HG03457 (cell line): ENCODE data around the gene MYO3B.
"Not testable (repeated sequence)": the region's sequence is repeated elsewhere in the genome, so short reads cannot be mapped to it uniquely, and the experiment has no call there.

Experiments
- ATAC-seq: cut with Tn5 transposase; IDR thresholded peaks from one replicate; pipeline ENCODE4 v1.9.1; 2021; ENCODE audit warnings: moderate number of reproducible peaks; ENCODE audit not compliant: unreplicated experiment

MYO3B gene

GRCh38 chr2:170660409-170660808 is 482.5 kb downstream of the MYO3B start:
- ATAC-seq, result no peak

- ATAC-seq, result no peak
These were observed 487.8 kb downstream of the MYO3B start for GRCh38 chr2:170665743-170666142.

- no peak for ATAC-seq
These were observed 492.0 kb downstream of the MYO3B start for GRCh38 chr2:170669909-170670308.

- ATAC-seq, result no peak
These were observed 492.7 kb downstream of the MYO3B start for GRCh38 chr2:170670651-170671050.

- ATAC-seq, result no peak
These were observed 493.1 kb downstream of the MYO3B start for GRCh38 chr2:170671079-170671478.

DNA sequence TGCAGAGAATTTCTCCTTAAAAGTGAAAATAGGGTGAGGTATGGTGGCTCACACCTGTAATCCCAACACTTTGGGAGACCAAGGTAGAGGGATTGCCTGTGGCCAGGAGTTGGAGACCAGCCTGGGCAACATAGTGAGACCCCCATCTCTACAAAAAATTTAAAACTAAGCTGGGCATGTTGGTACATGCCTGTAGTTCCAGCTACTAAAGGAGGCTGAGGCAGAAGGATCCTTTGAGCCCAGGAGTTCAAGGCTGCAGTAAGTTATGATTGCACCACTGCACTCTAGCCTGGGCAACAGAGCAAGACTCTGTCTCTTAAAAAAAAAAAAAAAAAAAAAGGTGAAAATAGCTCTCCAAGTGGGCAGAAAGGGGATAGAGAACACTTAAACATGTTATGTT is 496.3 kb downstream of the MYO3B start:
- ATAC-seq, result not testable (repeated sequence)

DNA sequence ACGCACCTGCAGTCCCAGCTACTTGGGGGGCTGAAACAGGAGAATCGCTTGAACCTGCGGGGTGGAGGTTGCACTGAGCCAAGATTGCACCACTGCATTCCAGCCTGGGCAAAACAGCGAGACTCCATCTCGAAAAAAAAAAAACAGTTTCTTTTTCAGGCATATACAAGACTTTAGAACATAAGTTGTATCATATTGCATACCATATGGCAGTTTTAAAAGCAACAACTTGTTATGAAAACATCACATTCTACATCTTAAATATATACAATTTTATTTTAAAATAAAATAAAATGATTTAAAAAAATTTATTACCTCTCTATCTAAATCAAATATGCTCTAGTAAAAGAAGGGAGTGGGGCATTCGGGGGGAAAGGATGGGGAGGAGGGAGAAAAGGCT is 497.8 kb downstream of the MYO3B start:
- no peak for ATAC-seq

DNA sequence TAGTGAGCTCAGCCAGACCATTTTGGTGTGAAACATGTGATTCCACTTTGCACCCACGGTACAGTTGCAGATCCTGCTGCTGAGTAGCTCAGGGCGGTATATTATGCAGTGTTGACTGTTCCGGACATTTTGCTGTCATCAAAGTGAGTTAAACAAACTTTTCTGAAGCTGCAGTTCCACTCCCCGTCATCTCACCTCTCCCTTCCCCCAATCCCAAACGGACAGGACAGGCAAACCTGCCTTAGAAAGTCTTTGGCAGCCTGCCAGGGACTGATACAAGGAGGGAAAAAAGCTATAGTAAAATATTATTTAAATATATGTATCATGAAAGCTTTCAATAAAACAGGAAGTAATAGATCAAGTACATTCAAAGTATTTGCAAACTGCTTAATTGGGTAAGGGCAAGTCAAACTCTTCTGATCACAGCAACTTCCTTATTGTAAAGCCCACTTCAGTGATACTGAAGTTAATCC is 501.7 kb downstream of the MYO3B start:
- no peak for ATAC-seq

DNA sequence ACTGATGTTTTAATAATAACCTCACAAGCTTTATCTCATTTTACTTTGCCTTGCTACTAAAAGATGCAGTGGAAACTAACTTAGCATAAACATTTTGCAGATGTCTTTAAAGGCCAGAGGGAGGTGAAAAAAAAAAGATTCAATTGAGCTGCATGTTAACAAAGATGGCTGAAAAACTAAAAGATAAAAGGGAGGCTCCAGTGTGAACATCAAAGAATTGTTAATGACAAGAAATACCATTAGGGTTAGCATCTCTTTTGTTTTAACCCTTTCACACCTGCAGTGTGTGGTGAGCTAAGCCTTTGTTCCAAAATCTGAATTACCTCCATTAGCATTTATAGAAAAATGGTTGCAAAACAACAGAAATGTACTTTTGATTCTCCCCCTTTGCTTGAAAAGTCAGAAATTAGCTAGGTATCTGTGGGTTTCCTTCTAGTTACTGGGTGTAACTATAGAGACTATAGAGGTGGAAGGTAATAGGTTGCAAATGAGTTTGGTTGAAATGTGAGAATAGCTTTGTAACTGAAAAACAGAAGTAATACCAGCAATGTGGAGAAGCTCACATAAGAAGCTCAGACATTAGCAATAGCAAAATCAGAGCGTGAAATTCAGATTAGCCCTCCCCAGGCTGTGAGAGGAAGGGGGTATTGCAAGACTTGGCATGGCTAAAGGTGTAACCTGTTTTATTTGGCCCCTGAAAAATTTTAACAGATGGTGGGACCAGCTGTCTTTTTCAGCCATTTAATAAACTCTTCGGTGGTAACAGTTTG is 502.4 kb downstream of the MYO3B start:
- peak; percentile 67 for ATAC-seq

DNA sequence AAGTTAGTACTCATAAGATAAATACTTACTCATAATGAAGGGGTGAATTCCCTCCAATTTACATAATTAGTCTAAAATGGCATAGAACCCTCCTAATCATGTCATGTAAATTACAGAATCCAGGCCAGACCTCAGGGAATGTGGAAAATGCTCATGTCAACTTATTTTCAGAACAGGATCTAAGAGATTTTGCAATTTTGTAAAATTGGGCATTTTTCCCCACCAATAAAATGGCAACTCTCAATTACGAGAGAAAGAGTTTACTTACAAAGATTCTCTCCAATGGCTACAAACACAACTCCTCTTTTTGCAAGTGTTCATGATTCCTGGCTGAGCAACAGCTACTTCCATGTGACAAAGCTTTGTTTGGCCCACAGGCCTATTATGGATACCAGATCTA is 503.4 kb downstream of the MYO3B start:
- no peak for ATAC-seq

DNA sequence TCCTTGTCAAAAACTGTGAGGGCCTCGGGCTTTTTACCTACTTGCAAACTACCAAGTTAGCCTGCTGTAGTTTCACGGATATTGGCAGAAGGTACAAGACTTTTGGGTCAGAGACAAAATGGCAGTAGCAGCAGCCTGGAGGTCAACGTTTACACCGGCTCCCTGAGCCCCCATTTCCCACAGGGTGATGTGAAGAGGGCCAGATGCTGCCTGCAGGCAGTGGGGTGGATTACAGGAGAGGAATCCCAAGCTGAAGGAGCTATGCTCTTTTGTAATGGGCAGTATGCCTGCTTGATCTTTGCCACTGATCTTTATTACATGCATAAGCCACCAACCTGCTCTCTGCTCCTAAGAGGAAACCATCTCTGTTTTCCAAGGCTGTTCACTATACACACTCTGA is 507.6 kb downstream of the MYO3B start:
- ATAC-seq, result no peak

- ATAC-seq, result no peak
These were observed 511.5 kb downstream of the MYO3B start for GRCh38 chr2:170689481-170689880.

GRCh38 chr2:170690640-170691039 is 512.7 kb downstream of the MYO3B start:
- no peak for ATAC-seq

- no peak for ATAC-seq
These were observed 516.4 kb downstream of the MYO3B start for GRCh38 chr2:170694316-170694715.

- no peak for ATAC-seq
These were observed 517.8 kb downstream of the MYO3B start for GRCh38 chr2:170695521-170696410.

GRCh38 chr2:170696948-170697347 is 519.0 kb downstream of the MYO3B start:
- no peak for ATAC-seq

DNA sequence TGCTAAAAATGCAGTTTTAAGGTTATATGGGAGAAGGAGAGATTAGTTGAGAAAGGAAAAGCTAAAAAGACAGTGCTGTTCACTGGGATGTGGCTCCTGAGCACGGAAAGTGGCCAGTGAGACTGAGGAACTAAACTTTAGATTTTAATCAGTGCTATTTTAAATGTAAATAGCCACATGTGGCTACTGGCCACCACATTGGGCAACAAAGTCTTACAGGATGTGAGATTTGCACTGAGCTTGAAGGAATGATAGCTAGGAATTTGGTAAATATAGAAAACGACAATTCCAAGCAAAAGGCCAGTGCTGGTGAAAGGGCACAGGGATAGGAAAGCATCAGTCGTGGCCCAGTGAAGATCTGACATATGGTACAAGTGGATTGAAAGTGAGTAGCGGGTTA is 523.1 kb downstream of the MYO3B start:
- ATAC-seq, result no peak

GRCh38 chr2:170703776-170704476 is 526.0 kb downstream of the MYO3B start:
- no peak for ATAC-seq
